HG03354 (cell line): ENCODE data around the gene MYBPH.

ENCODE experiments used
- ATAC-seq: cut with Tn5 transposase; IDR thresholded peaks from one replicate; pipeline ENCODE4 v1.9.1; 2021; ENCODE audit warnings: mild to moderate bottlenecking; ENCODE audit not compliant: unreplicated experiment, poor library complexity, severe bottlenecking

The MYBPH gene

GRCh38 chr1:203201516-203202205, 26.0 kb upstream of the MYBPH start:
- ATAC-seq: no peak

DNA sequence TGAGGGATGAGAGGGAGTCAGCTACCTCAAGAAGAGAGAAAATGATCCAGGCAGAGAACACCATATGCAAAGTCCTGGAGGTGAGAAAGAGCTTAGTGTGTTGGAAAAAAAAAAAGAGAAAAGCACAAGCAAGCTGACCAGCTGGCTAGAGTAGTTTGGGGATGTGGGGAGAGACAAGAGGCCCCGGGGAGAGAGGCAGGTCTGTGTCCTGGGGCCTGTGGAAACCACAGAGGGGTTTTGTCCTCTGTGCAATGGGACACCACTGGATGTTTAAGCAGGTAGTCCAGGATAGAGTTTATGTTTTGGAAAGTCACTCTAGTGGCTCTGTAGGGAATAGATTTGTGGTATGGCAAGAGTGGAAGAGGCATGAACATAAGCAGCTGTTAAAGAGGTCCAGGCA, 25.3 kb upstream of the MYBPH start:
- no peak for ATAC-seq

- ATAC-seq: no peak
These were observed 24.4 kb upstream of the MYBPH start for GRCh38 chr1:203199816-203200571.

DNA sequence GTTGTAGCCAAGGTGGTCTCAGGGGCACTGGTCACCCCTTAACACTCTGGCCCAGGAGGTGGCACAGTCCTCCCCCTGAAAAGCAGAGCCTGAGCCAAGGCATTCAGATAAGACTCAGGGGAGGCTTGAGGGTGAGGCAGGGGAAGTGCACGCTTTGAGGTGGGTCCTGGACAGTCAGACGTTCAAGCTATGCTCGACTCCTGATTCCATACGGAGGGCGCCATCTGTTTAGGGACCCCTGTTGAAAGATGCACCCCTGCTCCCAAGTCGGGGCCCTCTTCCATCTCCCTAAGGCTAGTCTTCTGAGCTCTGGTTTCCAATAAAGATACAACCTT, 23.8 kb upstream of the MYBPH start:
- ATAC-seq: no peak

GRCh38 chr1:203199002-203199401, 23.4 kb upstream of the MYBPH start:
- no peak for ATAC-seq

DNA sequence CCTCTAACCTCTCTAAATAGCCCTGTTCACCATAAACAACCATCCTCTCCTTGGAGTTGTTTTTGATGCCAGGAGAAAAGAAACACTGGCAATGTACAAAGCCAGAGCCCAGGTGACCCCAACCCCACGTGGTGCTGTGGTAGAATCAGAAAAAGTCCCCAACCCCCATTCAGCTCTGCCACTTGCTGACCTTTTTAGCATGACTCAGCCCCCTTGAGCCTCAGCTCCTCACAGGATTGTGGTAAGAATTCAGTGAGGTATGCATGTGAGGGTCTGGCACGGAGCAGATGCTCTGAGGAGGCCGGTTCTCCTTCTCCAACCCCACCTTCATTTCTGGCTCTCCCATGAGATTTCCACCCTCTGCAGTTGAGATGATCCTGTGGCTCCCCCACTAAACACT, 22.0 kb upstream of the MYBPH start:
- ATAC-seq: no peak

- ATAC-seq: no peak
These were observed 20.7 kb upstream of the MYBPH start for GRCh38 chr1:203196371-203196770.

- ATAC-seq: no peak
These were observed 15.3 kb upstream of the MYBPH start for GRCh38 chr1:203190949-203191348.

DNA sequence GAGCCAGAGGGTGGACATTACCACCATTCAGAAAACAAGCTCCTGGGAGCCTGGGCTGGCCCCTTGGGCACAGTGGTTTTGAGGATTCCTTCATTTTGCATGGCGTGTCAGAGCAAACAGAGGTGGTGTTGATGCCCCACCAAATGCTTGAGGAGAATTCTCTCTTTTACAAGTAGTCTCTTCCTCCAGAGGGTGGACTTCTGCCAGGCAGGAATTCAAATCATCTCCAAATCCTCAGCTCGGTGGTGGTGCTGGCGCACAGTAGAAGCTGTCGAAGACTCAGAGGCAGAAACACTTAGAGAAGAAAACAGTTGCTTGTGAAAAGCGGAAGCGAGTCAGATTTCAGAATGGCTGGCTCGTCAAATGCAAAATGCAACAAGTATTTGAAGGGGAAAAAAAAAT, 14.3 kb upstream of the MYBPH start:
- ATAC-seq: no peak

- ATAC-seq: no peak
These were observed 13.1 kb upstream of the MYBPH start for GRCh38 chr1:203188686-203189232.

GRCh38 chr1:203187689-203188264, 12.2 kb upstream of the MYBPH start:
- no peak for ATAC-seq

DNA sequence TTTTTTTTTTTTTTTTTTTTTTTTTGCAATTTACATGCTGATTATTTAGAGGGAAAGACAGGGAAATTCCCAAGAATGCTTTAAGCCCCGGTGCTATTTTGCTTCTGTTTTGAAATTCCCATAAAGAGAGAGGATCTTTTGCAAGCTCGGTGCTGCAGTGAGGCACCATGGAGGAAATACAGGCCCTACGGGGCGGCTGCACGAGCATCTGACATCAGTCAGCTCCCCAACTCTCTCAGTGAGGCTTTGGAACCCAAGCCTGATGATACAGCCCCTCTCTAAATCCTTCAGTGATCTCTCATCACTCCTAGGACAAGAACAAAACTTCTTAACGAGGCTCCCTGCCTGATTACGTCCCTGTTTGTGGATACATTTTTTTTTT, 11.7 kb upstream of the MYBPH start:
- no peak for ATAC-seq

DNA sequence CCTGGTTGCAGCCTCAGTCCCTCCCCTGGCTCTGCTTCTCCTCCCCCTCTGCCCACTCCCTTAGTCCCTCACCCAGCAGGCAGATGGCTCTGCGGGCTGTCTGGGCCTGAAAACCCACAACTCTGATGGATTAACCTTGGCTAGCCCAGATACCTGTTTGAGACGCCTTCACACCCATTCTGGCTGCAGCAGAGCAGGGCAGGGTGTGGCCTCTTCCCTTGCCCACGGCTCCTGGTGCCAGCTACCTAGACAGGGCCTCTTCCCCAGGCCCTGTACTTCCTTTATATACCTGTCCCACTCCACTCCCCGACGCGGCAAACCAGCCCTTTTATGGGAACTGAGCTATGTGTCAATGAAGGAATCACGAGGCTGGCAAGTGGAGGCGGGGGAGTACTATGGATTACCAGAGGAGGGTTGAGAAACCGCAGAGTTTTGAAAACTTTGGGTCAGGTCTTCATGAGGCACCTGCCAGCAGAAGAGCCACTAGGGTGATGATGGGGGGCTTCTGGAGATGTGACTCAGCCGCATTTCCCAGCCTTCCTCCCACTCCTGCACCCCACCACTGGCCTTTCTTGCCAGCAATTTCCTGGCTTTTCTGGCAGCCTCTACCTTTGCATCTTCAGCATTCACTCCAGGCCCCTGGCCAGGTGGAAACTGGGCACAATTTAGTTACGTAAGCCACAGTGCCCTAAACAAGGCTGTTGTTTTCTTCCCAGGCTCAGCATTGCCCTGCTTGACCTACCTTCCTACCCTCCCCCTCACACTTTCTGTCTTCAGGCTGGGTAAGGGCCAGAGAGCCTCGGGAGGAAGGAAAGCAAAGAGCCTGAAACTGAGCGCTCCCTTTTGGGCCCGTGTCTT, 11.0 kb upstream of the MYBPH start, which contains the start of gene CHI3L1:
Gene CHI3L1 (minus strand): TSS at position 259 of the 858 bp plus-strand sequence. CDS start 81 bp downstream, at position 178.
- ATAC-seq: no peak

DNA sequence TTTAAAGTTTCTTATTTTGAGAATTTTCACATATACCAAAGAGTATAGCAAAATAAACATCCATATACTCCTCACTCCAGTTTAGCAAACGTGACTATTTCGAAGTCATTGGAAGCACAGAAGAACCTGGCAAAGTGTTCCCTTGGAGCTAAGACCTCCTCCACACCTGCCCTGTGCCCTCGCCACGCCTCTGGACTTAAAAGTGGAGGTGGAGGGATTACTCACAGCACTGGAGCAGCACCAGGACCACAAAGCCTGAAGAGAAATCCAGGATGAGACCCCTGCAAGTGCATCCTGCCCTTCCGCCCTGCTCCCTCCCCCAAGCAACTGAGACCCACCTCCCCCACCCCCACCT, 10.4 kb upstream of the MYBPH start:
- ATAC-seq: no peak

DNA sequence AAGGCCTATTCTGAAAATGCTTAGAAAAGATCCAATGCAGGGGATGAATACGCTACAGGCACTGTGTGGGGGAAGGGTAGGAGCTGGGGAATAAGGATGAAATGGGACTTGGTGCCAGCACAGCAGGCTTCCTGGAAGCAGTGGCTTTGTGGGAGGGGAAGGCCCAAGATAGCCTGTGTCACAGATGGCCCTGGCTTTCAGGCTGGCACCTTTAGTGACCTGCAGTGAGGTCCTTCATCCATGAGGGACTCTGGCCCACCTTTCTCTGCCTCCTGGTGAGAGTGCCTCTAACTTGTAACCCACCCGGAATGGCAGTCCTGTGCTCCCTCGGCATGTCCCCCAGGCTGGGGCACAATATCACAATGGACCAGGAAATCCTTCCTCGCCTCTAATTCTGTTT, 10.0 kb upstream of the MYBPH start:
- ATAC-seq: no peak

DNA sequence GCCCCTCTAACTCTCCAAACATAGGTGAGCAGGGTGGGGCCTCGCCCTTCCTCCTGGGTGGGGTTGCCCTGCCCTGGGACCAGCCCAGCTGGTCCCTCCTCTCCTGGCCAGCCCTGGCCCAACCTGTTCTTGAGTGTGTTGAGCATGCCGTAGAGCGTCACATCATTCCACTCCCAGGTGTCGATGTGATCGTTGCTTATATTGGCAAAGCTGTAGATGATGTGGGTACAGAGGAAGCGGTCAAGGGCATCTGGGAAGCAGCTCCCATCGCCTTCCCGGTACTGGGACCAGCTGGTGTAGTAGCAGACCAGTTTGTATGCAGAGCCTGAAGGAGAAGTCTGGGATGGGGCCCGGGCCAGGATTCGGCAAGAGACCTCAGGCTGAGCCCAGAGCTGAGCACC, 9.4 kb upstream of the MYBPH start:
- no peak for ATAC-seq

- ATAC-seq: no peak
These were observed 8.8 kb upstream of the MYBPH start for GRCh38 chr1:203184467-203184866.

GRCh38 chr1:203183828-203184227, 8.2 kb upstream of the MYBPH start:
- no peak for ATAC-seq

- ATAC-seq: no peak
These were observed 6.8 kb upstream of the MYBPH start for GRCh38 chr1:203182387-203182953.
